Activated CD8-positive, alpha-beta memory T cell treated with anti-CD3 and anti-CD28 coated beads, Interleukin-2, amount 50 U/mL, for 48 hours (primary cell): ENCODE data around the gene HS3ST3A1.

Source experiments
- DNase-seq: peaks from one replicate; pipeline ENCODE4 v3.0.0-alpha.2; 2020

Gene HS3ST3A1

DNA sequence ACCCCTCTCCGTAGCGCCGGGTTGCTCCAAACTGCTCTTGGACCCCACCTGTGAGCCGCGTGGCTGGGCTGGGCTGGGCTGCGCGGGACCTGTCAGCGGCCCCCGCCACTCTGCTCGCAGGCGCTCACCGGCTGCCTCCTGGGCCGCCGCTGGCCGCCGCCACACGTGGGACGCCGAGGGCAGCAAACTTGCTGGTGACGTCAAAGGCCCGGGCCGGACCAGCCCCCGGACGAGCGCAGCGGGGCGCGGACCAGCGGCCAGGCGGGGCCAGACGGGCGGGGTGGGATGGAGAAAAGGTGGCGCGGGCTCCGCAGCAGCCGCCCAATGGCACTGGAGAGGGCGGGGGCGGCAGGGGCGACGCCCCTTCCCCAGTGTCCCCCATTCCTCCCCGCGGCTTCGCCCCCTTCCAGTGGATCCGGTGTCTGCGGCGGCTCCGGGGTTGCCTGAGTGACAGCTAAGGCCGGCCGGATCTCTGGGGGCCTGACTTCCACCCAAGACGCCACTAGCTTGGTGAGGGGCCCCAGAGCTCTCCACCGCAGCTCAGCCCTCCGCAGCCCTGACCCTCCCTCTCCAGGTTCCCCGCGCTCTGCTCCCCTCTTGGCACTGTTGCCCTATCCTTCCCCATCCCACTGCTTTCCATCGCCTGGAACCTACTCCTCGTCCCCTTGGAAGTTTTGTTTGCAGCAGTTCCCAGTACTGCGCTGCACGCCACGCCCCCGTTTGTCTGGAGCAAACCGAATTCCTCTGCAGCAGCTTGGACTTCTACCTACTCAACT lies at the start of gene HS3ST3A1:
Gene HS3ST3A1 (minus strand): TSS at position 154 of the 776 bp plus-strand sequence. CDS start 800 bp downstream, outside the sequence.
- DNase-seq, result peak; percentile 59

DNA sequence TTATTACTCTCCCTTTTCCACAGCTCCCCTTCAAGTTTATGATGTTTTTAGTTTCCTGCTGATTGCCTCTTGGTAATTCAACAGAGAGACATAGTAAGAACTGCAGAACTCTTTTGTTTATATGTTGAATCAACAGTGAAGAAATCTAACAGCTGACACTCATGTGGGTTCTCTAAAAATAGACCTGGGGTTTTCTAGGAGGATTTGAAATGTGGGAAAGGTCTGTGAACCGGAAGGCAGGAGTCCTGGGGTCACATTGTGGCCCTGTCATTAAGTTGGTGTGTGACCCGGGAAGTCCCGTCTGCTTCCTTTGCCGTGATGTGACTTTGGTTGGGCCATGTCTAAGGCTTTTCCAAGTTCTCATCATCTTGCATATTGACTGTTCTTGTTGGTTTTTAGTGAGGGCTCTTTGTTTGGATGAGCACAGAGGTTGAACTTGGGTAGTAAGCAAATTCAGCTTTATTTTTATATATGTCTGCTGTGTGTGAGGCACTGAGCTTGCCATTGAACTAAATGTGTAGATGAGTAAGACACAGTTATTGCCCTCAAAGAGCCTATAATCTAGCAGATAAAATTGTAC lies 48.5 kb upstream of the HS3ST3A1 start:
- no peak for DNase-seq

- DNase-seq, result no peak
Observed at GRCh38 chr17:13647543-13648021, 45.9 kb upstream of the HS3ST3A1 start.

GRCh38 chr17:13646969-13647542 lies 45.3 kb upstream of the HS3ST3A1 start:
- DNase-seq, result no peak

DNA sequence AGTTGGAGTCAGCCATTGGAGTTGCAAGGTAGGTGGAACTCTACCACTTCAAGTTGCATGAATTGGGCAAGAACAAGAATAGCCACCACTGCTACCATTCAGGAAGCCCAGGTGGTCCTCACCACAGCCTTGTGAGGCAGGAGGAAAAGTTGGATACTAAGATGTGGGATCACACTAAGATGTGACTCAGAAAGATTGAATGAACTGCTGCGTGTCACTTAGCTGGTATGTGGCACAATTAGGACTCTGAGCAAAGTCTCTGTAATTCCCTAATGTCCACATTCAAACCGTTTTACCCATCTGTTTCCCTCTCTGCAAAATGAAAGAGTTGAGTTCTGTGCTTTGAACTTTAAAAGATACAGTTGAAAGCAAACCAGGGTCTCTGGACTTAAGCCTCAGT lies 44.7 kb upstream of the HS3ST3A1 start:
- DNase-seq, result no peak

- DNase-seq, result no peak
Observed at GRCh38 chr17:13643180-13643579, 41.5 kb upstream of the HS3ST3A1 start.

GRCh38 chr17:13642188-13642587 lies 40.5 kb upstream of the HS3ST3A1 start:
- DNase-seq, result no peak

DNA sequence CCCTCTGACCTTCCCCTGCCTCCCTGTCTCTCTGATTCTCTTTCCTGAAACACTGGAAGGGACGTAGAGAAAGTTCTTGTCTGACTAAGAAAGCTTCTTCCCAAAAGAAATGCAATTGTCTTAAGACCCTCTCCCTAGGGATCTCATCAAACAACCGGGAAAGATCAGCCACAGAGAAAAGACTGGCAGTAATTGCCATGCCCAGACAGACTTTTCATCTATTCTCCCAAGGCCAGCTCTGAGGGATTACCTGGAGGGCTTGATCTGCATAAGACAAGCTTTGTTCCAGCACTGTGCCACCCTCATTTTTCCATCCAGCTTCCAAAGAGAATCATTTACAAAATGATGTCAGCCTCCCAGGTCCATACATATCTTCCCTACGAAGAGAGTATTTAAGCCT lies 38.8 kb upstream of the HS3ST3A1 start:
- DNase-seq, result no peak

DNA sequence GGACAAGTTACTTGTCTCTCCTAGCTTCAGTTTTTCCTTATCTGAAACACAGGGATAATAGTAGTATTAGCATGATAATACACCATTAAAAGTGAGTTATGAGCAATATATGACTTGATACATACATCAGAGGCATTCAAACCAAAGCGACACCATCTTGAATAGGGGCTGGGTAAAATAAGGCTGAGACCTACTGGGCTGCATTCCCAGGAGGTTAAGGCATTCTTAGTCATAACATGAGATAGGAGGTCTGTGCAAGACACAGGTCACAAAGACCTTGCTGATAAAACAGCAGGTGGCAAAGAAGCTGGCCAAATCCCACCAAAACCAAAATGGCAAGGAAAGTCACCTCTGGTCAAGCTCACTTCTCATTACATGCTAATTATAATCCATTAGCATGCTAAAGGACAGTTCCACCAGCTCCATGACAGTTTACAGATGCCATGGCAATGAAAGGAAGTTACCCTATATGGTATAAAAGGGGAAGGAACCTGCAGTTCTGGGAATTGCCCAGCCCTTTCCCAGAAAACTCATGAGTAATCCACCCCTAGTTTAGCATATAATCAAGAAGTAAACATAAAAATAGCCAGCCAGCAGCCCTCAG lies 37.2 kb upstream of the HS3ST3A1 start:
- DNase-seq, result no peak

DNA sequence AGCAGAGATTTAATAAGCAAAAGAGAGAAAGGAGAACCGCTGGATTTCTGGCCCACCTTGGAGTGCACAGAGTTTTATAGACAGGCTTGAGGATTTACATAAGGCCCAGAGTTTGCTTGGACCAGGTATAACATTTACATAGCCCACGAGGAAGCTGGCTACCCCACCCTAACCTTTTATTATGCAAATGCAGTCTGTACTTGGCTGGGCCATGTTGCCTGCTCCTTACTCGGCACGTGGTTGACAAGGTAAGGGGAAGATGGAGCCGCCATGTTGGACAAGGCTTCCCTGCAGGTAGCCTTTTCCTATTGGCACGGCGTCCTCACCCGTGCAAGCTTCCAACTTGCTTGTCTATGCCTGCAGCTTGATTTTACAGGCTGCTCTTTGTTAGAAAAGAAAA lies 35.2 kb upstream of the HS3ST3A1 start:
- DNase-seq, result no peak

GRCh38 chr17:13635951-13636350 lies 34.2 kb upstream of the HS3ST3A1 start:
- no peak for DNase-seq

DNA sequence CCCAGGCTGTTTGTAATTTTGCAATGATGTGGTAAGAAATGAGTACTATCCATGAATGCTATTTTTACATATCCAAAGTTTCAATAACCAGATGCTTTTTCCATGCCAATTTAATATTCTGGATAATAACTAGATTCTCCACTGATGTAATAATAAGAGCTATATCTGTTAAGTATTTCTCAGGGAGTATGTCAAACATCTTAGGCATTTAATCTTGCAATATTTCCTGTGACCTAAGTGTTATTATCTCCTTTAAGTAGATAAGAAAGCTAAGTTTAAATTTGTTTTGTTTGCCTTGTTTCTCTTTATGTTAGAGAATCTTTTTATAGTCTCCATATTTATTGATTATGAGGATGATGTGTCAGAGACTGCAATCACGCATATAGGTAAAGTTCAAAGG lies 32.3 kb upstream of the HS3ST3A1 start:
- no peak for DNase-seq

DNA sequence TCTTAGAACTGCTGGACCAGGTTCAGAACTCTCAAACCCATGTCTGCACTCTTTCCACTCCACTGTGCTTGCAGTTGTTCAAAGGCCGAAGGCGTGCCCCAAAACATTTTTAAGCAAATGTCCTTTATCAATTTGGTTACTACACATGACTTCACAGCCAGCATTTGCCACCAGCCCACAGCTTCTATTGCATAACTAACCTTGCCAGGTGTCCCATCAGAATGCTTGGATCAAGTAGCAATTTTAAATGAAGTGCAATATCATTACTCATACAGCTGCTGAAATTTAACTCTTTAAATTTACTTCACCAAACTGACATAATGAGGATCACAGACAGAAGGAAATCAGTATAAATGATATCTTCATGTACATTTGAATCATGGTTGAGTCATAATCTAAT lies 29.8 kb upstream of the HS3ST3A1 start:
- no peak for DNase-seq

- no peak for DNase-seq
Observed at GRCh38 chr17:13626703-13627102, 25.0 kb upstream of the HS3ST3A1 start.

DNA sequence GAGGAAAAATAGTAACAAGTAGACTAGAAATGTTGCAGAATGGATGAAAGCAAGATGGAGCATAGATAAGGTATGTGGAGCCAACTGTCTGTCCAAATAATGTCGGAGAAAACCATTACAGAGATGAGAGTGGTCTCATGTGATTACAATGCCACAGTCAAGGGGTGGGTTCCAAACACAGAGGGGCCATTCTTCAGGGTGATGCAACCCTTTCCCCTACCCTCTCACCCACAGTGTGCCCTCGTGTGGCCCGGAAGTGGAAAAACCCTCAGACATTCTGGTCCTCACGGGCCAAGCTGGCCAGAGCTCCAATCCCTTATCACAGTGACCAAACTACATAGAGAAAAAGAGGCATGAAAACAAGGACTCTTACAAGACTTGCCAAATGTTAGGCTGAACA lies 17.7 kb upstream of the HS3ST3A1 start:
- no peak for DNase-seq

DNA sequence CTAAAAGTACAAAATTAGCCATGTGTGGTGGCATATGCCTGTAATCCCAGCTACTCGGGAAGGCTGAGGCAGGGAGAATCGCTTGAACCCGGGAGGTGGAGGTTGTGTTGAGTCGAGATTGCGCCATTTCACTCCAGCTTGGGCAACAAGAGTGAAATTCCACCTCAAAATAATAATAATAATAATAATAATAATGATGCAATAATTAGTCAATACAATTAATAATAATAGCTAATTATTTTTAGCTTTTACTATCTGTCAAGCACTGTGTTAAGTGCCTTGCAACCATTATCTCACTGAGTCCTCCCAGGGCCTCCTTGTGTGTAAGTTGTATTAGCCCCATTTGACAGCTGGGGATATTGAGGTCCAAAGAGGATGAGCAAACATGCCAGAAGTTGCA lies 14.3 kb upstream of the HS3ST3A1 start:
- no peak for DNase-seq

GRCh38 chr17:13609941-13610340 lies 8.2 kb upstream of the HS3ST3A1 start:
- DNase-seq, result no peak

GRCh38 chr17:13601322-13601775 lies 380 bp downstream of the HS3ST3A1 start:
- DNase-seq, result peak; percentile 60

DNA sequence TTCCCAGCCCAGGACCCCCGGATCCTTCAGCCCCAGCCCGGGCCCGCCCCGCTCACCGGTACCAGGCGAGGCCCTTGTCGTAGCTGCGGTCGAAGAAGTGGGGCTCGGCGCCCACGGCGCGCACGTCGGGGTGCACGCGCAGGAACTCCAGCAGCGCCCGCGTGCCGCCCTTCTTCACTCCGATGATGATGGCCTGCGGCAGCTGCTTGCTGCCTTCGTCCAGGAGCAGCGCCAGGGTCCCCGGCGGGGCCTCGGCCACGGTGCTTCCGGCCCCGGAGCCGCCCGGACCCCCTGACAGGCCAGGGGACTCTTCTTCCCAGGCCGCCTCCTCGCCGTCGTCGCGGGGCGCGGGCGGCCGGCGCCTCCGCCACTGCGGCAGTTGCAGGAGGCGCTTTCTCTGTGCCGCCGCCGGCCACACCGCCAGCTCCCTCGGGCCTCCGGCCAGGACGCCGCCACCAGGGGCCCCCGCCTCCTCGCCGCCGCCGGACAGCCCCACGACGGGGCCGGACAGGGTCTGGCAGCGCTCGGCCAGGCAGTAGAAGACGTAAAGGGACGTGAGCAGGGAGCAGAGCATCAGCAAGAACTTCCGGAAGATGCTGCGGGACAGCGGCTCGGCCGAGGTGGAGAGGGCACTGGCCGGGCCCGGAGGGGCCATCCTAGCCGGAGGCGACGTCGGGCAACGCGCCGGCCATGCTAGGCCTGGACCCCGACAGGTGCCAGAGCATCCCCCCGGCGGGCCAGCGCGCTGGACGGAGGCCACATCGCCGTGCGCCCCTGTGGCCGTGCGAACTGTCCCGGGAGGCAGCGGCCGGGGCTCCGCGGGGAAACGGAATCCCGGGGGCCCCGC lies 1.0 kb downstream of the HS3ST3A1 start:
- no peak for DNase-seq

GRCh38 chr17:13599864-13600263 lies 1.9 kb downstream of the HS3ST3A1 start:
- DNase-seq, result no peak

DNA sequence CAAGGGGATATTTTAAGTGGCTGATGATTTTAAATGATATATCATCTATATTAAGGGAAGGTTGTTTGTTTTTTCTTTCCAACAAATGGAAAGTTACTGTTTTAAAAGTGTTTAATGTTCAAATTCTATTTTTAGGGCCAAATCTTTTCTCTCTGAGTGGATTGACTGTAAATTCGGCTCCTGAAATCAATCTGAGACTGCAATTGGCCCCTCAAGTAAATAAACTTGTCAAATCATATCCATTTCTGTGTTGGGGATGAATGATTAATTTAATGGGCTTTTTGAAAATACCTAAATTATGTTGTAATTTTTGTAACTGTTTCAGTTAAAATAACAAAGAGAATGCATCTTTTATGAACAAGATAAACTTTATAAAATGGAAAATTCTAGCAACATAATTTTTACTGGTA lies 2.6 kb downstream of the HS3ST3A1 start:
- DNase-seq, result no peak

- no peak for DNase-seq
Observed at GRCh38 chr17:13598353-13599167, 3.2 kb downstream of the HS3ST3A1 start.
